Endothelial cell of umbilical vein (primary cell): ENCODE results near the gene SPRY4. TPM values are rescaled to one million over a fixed set of nuclear protein-coding genes. Genes with fewer than 3 reads are reported as not detected.

ENCODE experiments used
- BruUV-seq: library from RNA; stranded (reverse); fragments of 400-500 nt; replicated peaks from 2 replicates; lab custom pipeline; 2021; lab: Mats Ljungman, UMichigan
- CTCF ChIA-PET: fragments of 300-600, 350-600 bp; sonication (Branson Sonifier 250); formaldehyde crosslinking; loops from one replicate; lab custom pipeline; 2021; ENCODE audit warnings: antibody characterized with exemption, inconsistent platforms; lab: Charles Lee
- POLR2A ChIA-PET: fragments of 300-600, 350-600 bp; sonication (Branson Sonifier 250); formaldehyde crosslinking; loops from one replicate; lab custom pipeline; 2021; ENCODE audit warnings: antibody characterized with exemption, inconsistent platforms; lab: Charles Lee
- DNase-seq: peaks from one replicate; pipeline ENCODE4 v3.0.0-alpha.2; 2011; ENCODE audit warnings: low read depth, low spot score
- FAIRE-seq: peaks from 2 replicates; lab custom pipeline; 2011; peaks lifted over from hg19 to GRCh38; lab: Jason Lieb, UNC
- H2AFZ ChIP-seq: 2 replicates; pipeline ENCODE4 v1.6.0; 2012; ENCODE audit warnings: low read depth, low read length, control low read depth, inconsistent platforms
- H3K27ac ChIP-seq: 2 replicates; pipeline ENCODE4 v1.5.1; 2011; ENCODE audit warnings: low read depth, mild to moderate bottlenecking, control low read depth, low read length, moderate library complexity; ENCODE audit not compliant: insufficient read depth
- H3K27me3 ChIP-seq, 2 experiments: 2 replicates each; pipeline versions ENCODE4 v1.6.0 to v1.6.1; 2011; ENCODE audit warnings: low read length in 2 of 2, mixed read lengths in 1 of 2; ENCODE audit not compliant: control insufficient read depth in 2 of 2, insufficient read depth in 2 of 2
- H3K36me3 ChIP-seq, 2 experiments: 2 replicates in 1 of 2; 3 replicates in 1 of 2; pipeline ENCODE4 v1.5.1; 2011; ENCODE audit warnings: low read length in 2 of 2, mild to moderate bottlenecking in 1 of 2, moderate library complexity in 1 of 2; ENCODE audit not compliant: control insufficient read depth in 2 of 2, insufficient read depth in 2 of 2; ENCODE audit errors: extremely low read depth in 1 of 2
- H3K4me1 ChIP-seq: 3 replicates; pipeline ENCODE4 v1.5.1; 2011; ENCODE audit warnings: mild to moderate bottlenecking, low read length; ENCODE audit not compliant: control insufficient read depth, insufficient read depth; ENCODE audit errors: extremely low read depth
- H3K4me2 ChIP-seq: 2 replicates; pipeline ENCODE4 v1.6.1; 2011; ENCODE audit warnings: low read length, control low read depth, mixed read lengths; ENCODE audit not compliant: insufficient read depth
- H3K4me3 ChIP-seq, 3 experiments: fragments of 200-600 bp in 1 of 3; sonication (generic), shearing (Covaris generic) in 1 of 3; replicated peaks in 1 of 3; 2 replicates each; pipeline ENCODE4 v1.5.1; 2011 to 2016; ENCODE audit warnings: control low read depth in 3 of 3, low read length in 3 of 3, mild to moderate bottlenecking in 2 of 3, inconsistent platforms in 1 of 3, low read depth in 1 of 3, moderate library complexity in 1 of 3; ENCODE audit not compliant: insufficient read depth in 1 of 3
- H3K79me2 ChIP-seq: 2 replicates; pipeline ENCODE4 v1.6.0; 2012; ENCODE audit warnings: low read length, inconsistent platforms; ENCODE audit not compliant: control insufficient read depth, insufficient read depth
- H3K9ac ChIP-seq: replicated peaks from 2 replicates; pipeline ENCODE3; 2011; ENCODE audit warnings: low read length, control low read depth; ENCODE audit not compliant: insufficient read depth; ENCODE audit errors: extremely low read depth
- H3K9me1 ChIP-seq: replicated peaks from 3 replicates; pipeline ENCODE4 v1.6.0; 2011; ENCODE audit warnings: mild to moderate bottlenecking, low read length; ENCODE audit not compliant: control insufficient read depth, insufficient read depth; ENCODE audit errors: extremely low read depth
- H3K9me3 ChIP-seq: replicated peaks from 2 replicates; pipeline ENCODE4 v1.5.1; 2012; ENCODE audit warnings: low read length, inconsistent platforms; ENCODE audit not compliant: control insufficient read depth, insufficient read depth
- H4K20me1 ChIP-seq: replicated peaks from 2 replicates; pipeline ENCODE3; 2011; ENCODE audit warnings: mild to moderate bottlenecking, low read length; ENCODE audit not compliant: control insufficient read depth, insufficient read depth; ENCODE audit errors: extremely low read depth
- EZH2 ChIP-seq: IDR thresholded peaks from 2 replicates; pipeline ENCODE4 v1.6.1; 2012; ENCODE audit warnings: borderline replicate concordance, low read depth, mild to moderate bottlenecking, moderate library complexity, low read length, inconsistent platforms; ENCODE audit not compliant: severe bottlenecking
- FOS ChIP-seq: IDR thresholded peaks from 2 replicates; pipeline ENCODE4 v1.6.1; 2011; ENCODE audit warnings: mild to moderate bottlenecking, low read length, moderate library complexity, borderline replicate concordance; ENCODE audit not compliant: insufficient read depth
- GATA2 ChIP-seq: IDR thresholded peaks from 2 replicates; pipeline ENCODE4 v1.7.0; 2011; ENCODE audit warnings: low read depth, mild to moderate bottlenecking, moderate library complexity, mixed read lengths, low read length; ENCODE audit not compliant: insufficient read length, insufficient read depth
- JUN ChIP-seq: IDR thresholded peaks from 2 replicates; pipeline ENCODE4 v1.6.1; 2011; ENCODE audit warnings: borderline replicate concordance, low read depth; ENCODE audit not compliant: insufficient read length, insufficient read depth
- MAX ChIP-seq: IDR thresholded peaks from 2 replicates; pipeline ENCODE4 v1.6.1; 2011; ENCODE audit not compliant: insufficient read depth, insufficient read length
- MYC ChIP-seq: IDR thresholded peaks from one replicate; pipeline ENCODE4 v1.6.1; 2011; ENCODE audit warnings: mild to moderate bottlenecking, low read depth, low read length
- POLR2AphosphoS5 ChIP-seq: IDR thresholded peaks from 2 replicates; pipeline ENCODE4 v1.6.1; 2012; ENCODE audit warnings: low read depth, mild to moderate bottlenecking, control low read depth, low read length, moderate library complexity; ENCODE audit not compliant: insufficient read depth
- dilution Hi-C: fragments of 300-500 bp; cut with MboI; formaldehyde crosslinking; loops from one replicate; pipeline ENCODE4 v1.15.0; 2019; ENCODE audit warnings: low sequenced_read_pairs; ENCODE audit not compliant: extremely low pct_ligation_motif_present
- intact Hi-C: fragments of 100-400 bp; cut with micrococcal nuclease; formaldehyde crosslinking; loops from one replicate; pipeline ENCODE4 v1.10.0; 2022
- polyA plus RNA-seq, 4 experiments: library from polyadenylated mRNA; depleted of rRNA in 3 of 4; stranded (reverse) in 3 of 4; unstranded in 1 of 4; fragments of >200 nt; gene quantifications; 2 replicates each; pipeline versions ENCODE4 v1.2.1 to v1.2.3, GENCODE V29; 2011 to 2012; ENCODE audit warnings: missing spikeins in 1 of 4
- total RNA-seq: library from RNA; stranded (reverse); gene quantifications from 2 replicates; pipeline ENCODE4 v1.2.3, GENCODE V29; 2021
- TF ChIP-seq, protein P1 (sequence below), 2 donors: IDR thresholded peaks; 1 replicate in 1 of 2; 2 replicates in 1 of 2; pipeline ENCODE4 v1.5.1; 2011; ENCODE audit warnings: low read length in 2 of 2, mild to moderate bottlenecking in 2 of 2, moderate library complexity in 2 of 2, control low read depth in 1 of 2, inconsistent platforms in 1 of 2, low read depth in 1 of 2; ENCODE audit not compliant: insufficient read depth in 1 of 2; ENCODE audit errors: extremely low read depth in 1 of 2

The SPRY4 gene
- total and polyA plus RNA-seq, 2 donors (not counting 3 experiments of a cell fraction or from before 2014, with no cell fraction given) = 9.3 to 33.9 TPM

DNA sequence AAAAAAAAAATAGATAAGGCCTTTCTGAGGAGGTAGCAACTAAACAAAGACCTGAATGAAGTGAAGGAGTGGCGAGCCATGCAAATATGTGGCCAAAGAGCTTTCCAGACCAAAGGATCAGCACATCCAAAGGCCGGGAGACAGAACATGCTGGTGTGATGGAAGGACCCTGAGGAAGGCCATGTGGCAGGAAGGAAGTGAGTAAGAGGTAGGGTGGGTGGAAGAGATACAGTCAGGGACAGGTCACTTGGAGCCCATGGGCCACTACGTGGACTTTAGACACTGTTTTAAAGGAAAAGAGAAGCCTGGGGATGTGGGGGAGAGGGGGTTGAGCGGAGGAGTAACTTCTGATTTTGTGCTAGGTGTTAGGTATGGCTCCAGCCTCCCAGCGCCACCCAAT is 31.3 kb downstream of the SPRY4 start:
- Histone ChIP-seq H3K4me2 (no peak overlapping the region), H4K20me1 (no peaks in the 10 kb centered on the region), H3K27ac (peak overlapping the region; percentile 68), H2AFZ (no peak overlapping the region), H3K9me1 (no peaks in the 10 kb centered on the region), H3K79me2 (peaks cover 2% of the 10 kb centered on the region), H3K4me3 (no peak overlapping the region), H3K9me3 (no peaks in the 10 kb centered on the region), H3K36me3 (no peaks in the 10 kb centered on the region), H3K4me1 (peaks cover 60% of the 10 kb centered on the region), H3K9ac (no peak overlapping the region), H3K27me3 (no peaks in the 10 kb centered on the region)
- CTCF ChIA-PET = interaction anchor here (1.2 kb wide), 1 partner anchor 255 kb away, joined by 3 read pairs; no protein-coding TSS in a partner anchor
- DNase-seq (peak; percentile 46), FAIRE-seq (peak; percentile 62)
- dilution Hi-C loops = no loop called here
- POLR2A ChIA-PET = interaction anchor here (0.7 kb wide), 1 partner anchor 17 kb away, joined by 5 read pairs; no protein-coding TSS in a partner anchor
- TF ChIP-seq GATA2 (no peak), JUN (peak; percentile 69), POLR2AphosphoS5 (peak; percentile 70), MYC (peak; percentile 45), MAX (no peak), FOS (peak; percentile 85), EZH2 (no peak)
- TF ChIP-seq, protein P1, sequence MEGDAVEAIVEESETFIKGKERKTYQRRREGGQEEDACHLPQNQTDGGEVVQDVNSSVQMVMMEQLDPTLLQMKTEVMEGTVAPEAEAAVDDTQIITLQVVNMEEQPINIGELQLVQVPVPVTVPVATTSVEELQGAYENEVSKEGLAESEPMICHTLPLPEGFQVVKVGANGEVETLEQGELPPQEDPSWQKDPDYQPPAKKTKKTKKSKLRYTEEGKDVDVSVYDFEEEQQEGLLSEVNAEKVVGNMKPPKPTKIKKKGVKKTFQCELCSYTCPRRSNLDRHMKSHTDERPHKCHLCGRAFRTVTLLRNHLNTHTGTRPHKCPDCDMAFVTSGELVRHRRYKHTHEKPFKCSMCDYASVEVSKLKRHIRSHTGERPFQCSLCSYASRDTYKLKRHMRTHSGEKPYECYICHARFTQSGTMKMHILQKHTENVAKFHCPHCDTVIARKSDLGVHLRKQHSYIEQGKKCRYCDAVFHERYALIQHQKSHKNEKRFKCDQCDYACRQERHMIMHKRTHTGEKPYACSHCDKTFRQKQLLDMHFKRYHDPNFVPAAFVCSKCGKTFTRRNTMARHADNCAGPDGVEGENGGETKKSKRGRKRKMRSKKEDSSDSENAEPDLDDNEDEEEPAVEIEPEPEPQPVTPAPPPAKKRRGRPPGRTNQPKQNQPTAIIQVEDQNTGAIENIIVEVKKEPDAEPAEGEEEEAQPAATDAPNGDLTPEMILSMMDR (IDR thresholded peaks at IDR 0.05; ENCODE audit: extremely low read depth in 1 of 2, insufficient read depth in 1 of 2, low read depth in 1 of 2, low read length in 2 of 2) = no peak
- intact Hi-C loops = no loop called here
- no TSS peak for BruUV-seq
